ENCODE results near the gene EEF2K. TPM values are rescaled to one million over a fixed set of nuclear protein-coding genes. Genes with fewer than 3 reads are reported as not detected.

EEF2K gene
- total and polyA plus RNA-seq, 2 of the 13 experiments (the other 11 are each of a cell fraction or from before 2014, with no cell fraction given), result 22.0 to 23.8 TPM

DNA sequence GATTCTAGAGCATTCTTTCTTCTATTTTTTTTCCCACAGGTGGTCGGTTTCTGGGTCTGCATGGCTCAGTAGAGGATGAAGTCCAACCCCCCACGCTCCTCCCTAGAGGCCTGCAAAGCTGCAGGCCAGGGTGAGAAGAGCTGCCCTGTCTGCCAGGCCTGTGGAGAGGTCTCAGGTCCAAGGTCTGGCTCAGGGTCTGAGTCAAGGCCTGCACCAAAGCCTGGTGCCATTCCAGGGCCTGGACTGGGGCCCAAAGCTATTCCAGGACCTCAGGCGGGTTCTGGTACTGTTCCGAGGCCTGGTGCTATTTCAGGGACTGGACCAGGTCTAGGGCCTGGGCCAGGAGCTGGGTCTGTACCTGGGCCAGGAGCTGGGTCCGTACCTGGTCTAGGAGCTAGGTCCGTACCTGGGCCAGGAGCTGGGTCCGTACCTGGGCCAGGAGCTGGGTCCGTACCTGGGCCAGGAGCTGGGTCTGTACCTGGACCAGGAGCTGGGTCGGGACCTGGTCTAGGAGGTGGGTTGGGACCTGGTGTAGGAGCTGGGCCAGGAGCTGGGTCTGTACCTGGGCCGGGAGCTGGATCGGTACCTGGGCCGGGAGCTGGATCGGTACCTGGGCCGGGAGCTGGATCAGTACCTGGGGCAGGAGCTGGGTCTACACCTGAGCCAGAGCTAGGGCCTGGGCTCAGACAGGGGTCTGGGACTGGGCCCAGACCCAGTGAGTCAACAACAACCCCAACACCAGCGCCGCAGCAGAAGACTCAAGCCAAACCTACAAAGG, 40.4 kb upstream of the EEF2K start (continued):
- TF ChIP-seq, protein P1, sequence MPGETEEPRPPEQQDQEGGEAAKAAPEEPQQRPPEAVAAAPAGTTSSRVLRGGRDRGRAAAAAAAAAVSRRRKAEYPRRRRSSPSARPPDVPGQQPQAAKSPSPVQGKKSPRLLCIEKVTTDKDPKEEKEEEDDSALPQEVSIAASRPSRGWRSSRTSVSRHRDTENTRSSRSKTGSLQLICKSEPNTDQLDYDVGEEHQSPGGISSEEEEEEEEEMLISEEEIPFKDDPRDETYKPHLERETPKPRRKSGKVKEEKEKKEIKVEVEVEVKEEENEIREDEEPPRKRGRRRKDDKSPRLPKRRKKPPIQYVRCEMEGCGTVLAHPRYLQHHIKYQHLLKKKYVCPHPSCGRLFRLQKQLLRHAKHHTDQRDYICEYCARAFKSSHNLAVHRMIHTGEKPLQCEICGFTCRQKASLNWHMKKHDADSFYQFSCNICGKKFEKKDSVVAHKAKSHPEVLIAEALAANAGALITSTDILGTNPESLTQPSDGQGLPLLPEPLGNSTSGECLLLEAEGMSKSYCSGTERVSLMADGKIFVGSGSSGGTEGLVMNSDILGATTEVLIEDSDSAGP (CRISPR knock-in tag; IDR thresholded peaks at IDR 0.05; ENCODE audit: borderline replicate concordance), result no peak
- TF ChIP-seq ZNF616 (CRISPR knock-in tag; IDR thresholded peaks at IDR 0.05; ENCODE audit: low read depth) (no peak), STAT5B (CRISPR knock-in tag; IDR thresholded peaks at IDR 0.05) (no peak), NFYB (CRISPR knock-in tag; IDR thresholded peaks at IDR 0.05) (no peak), MEF2D (CRISPR knock-in tag; IDR thresholded peaks at IDR 0.05) (no peak)
- TF ChIP-seq, protein P2, sequence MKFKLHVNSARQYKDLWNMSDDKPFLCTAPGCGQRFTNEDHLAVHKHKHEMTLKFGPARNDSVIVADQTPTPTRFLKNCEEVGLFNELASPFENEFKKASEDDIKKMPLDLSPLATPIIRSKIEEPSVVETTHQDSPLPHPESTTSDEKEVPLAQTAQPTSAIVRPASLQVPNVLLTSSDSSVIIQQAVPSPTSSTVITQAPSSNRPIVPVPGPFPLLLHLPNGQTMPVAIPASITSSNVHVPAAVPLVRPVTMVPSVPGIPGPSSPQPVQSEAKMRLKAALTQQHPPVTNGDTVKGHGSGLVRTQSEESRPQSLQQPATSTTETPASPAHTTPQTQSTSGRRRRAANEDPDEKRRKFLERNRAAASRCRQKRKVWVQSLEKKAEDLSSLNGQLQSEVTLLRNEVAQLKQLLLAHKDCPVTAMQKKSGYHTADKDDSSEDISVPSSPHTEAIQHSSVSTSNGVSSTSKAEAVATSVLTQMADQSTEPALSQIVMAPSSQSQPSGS (CRISPR knock-in tag; IDR thresholded peaks at IDR 0.05), result no peak
- TF ChIP-seq, protein P3, sequence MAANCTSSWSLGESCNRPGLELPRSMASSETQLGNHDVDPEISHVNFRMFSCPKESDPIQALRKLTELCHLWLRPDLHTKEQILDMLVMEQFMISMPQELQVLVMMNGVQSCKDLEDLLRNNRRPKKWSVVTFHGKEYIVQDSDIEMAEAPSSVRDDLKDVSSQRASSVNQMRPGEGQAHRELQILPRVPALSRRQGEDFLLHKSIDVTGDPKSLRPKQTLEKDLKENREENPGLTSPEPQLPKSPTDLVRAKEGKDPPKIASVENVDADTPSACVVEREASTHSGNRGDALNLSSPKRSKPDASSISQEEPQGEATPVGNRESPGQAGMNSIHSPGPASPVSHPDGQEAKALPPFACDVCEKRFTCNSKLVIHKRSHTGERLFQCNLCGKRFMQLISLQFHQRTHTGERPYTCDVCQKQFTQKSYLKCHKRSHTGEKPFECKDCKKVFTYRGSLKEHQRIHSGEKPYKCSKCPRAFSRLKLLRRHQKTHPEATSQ (CRISPR knock-in tag; IDR thresholded peaks at IDR 0.05; ENCODE audit: borderline replicate concordance), result no peak; the same call in 1 of the 2 replicates
- TF ChIP-seq, protein P4, sequence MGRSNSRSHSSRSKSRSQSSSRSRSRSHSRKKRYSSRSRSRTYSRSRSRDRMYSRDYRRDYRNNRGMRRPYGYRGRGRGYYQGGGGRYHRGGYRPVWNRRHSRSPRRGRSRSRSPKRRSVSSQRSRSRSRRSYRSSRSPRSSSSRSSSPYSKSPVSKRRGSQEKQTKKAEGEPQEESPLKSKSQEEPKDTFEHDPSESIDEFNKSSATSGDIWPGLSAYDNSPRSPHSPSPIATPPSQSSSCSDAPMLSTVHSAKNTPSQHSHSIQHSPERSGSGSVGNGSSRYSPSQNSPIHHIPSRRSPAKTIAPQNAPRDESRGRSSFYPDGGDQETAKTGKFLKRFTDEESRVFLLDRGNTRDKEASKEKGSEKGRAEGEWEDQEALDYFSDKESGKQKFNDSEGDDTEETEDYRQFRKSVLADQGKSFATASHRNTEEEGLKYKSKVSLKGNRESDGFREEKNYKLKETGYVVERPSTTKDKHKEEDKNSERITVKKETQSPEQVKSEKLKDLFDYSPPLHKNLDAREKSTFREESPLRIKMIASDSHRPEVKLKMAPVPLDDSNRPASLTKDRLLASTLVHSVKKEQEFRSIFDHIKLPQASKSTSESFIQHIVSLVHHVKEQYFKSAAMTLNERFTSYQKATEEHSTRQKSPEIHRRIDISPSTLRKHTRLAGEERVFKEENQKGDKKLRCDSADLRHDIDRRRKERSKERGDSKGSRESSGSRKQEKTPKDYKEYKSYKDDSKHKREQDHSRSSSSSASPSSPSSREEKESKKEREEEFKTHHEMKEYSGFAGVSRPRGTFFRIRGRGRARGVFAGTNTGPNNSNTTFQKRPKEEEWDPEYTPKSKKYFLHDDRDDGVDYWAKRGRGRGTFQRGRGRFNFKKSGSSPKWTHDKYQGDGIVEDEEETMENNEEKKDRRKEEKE (IDR thresholded peaks at IDR 0.05), result no peak
- TF ChIP-seq, protein P5, sequence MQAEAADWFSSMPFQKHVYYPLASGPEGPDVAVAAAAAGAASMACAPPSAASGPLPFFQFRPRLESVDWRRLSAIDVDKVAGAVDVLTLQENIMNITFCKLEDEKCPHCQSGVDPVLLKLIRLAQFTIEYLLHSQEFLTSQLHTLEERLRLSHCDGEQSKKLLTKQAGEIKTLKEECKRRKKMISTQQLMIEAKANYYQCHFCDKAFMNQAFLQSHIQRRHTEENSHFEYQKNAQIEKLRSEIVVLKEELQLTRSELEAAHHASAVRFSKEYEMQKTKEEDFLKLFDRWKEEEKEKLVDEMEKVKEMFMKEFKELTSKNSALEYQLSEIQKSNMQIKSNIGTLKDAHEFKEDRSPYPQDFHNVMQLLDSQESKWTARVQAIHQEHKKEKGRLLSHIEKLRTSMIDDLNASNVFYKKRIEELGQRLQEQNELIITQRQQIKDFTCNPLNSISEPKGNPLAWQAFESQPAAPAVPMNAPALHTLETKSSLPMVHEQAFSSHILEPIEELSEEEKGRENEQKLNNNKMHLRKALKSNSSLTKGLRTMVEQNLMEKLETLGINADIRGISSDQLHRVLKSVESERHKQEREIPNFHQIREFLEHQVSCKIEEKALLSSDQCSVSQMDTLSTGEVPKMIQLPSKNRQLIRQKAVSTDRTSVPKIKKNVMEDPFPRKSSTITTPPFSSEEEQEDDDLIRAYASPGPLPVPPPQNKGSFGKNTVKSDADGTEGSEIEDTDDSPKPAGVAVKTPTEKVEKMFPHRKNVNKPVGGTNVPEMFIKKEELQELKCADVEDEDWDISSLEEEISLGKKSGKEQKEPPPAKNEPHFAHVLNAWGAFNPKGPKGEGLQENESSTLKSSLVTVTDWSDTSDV (CRISPR knock-in tag; IDR thresholded peaks at IDR 0.05), result no peak
- TF ChIP-seq, protein P6, sequence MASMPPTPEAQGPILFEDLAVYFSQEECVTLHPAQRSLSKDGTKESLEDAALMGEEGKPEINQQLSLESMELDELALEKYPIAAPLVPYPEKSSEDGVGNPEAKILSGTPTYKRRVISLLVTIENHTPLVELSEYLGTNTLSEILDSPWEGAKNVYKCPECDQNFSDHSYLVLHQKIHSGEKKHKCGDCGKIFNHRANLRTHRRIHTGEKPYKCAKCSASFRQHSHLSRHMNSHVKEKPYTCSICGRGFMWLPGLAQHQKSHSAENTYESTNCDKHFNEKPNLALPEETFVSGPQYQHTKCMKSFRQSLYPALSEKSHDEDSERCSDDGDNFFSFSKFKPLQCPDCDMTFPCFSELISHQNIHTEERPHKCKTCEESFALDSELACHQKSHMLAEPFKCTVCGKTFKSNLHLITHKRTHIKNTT (CRISPR knock-in tag; IDR thresholded peaks at IDR 0.05), result no peak

All from HepG2 (cell line).